MM.1S (cell line): ENCODE data around the gene JMJD6.

Source experiments
- CTCF ChIP-seq: fragments of 300-600 bp; sonication (generic); IDR thresholded peaks from 2 replicates; pipeline ENCODE4 v1.5.1; 2016; ENCODE audit warnings: antibody characterized with exemption, low read length, mixed read lengths
- EZH2 ChIP-seq: fragments of 300-600 bp; sonication (generic); optimal IDR thresholded peaks from 2 replicates; pipeline ENCODE3; 2017; ENCODE audit warnings: low read depth, mild to moderate bottlenecking, antibody characterized with exemption, low read length, mixed read lengths
- EZH2phosphoT487 ChIP-seq: fragments of 300-600 bp; sonication (generic); IDR thresholded peaks from 2 replicates; pipeline ENCODE4 v1.6.1; 2018; ENCODE audit warnings: antibody characterized with exemption, low read length

- no peak for TF ChIP-seq EZH2
- no peak for TF ChIP-seq CTCF
- TF ChIP-seq EZH2phosphoT487 = no peak
Observed at GRCh38 chr17:76772842-76773525, 46.6 kb upstream of the JMJD6 start.
